ENCODE results near the gene LARP6. TPM values are rescaled to one million over a fixed set of nuclear protein-coding genes. Genes with fewer than 3 reads are reported as not detected.
A peak's percentile ranks its signal among the peaks of the same experiment; 100 is the strongest.

Gene LARP6
- 100 to 1,000 TPM in 1 of 5 donors, 10 to 100 TPM in 3, 1 to 10 TPM in 1; 9.8 to 127 (median 13.2) TPM for total RNA-seq
- polyA plus RNA-seq: 10 to 100 TPM; 12.7 to 34.6 (median 27.2) TPM
- long read RNA-seq, donor 1, full-length matches to known transcripts: 1 of 1 reads
- long read RNA-seq, donor 1, partial matches to known transcripts: 0 of 1 reads
- long read RNA-seq, donor 1, other reads (novel, unspliced or antisense): 0 of 1 reads
- long read RNA-seq, donor 2, full-length matches to known transcripts: 5 of 5 reads
- long read RNA-seq, donor 2, partial matches to known transcripts: 0 of 5 reads
- long read RNA-seq, donor 2, other reads (novel, unspliced or antisense): 0 of 5 reads
- long read RNA-seq, donor 3, full-length matches to known transcripts: 2 of 2 reads
- long read RNA-seq, donor 3, partial matches to known transcripts: 0 of 2 reads
- long read RNA-seq, donor 3, other reads (novel, unspliced or antisense): 0 of 2 reads
- long read RNA-seq, donor 4, partial matches to known transcripts: 0 of 1 reads
- long read RNA-seq, donor 4, other reads (novel, unspliced or antisense): 0 of 1 reads
- long read RNA-seq, donor 5, full-length matches to known transcripts: 8 of 8 reads
- long read RNA-seq, donor 5, partial matches to known transcripts: 0 of 8 reads
- long read RNA-seq, donor 5, other reads (novel, unspliced or antisense): 0 of 8 reads
- long read RNA-seq, donor 6, full-length matches to known transcripts: 4 of 4 reads
- long read RNA-seq, donor 6, partial matches to known transcripts: 0 of 4 reads
- long read RNA-seq, donor 6, other reads (novel, unspliced or antisense): 0 of 4 reads
- long read RNA-seq, donor 7, full-length matches to known transcripts: 8 of 8 reads
- long read RNA-seq, donor 7, partial matches to known transcripts: 0 of 8 reads
- long read RNA-seq, donor 7, other reads (novel, unspliced or antisense): 0 of 8 reads
- long read RNA-seq, donor 8, full-length matches to known transcripts: 4 of 4 reads
- long read RNA-seq, donor 8, partial matches to known transcripts: 0 of 4 reads
- long read RNA-seq, donor 8, other reads (novel, unspliced or antisense): 0 of 4 reads
- long read RNA-seq, donor 9: 0 reads
- long read RNA-seq, donor 10: 0 reads

DNA sequence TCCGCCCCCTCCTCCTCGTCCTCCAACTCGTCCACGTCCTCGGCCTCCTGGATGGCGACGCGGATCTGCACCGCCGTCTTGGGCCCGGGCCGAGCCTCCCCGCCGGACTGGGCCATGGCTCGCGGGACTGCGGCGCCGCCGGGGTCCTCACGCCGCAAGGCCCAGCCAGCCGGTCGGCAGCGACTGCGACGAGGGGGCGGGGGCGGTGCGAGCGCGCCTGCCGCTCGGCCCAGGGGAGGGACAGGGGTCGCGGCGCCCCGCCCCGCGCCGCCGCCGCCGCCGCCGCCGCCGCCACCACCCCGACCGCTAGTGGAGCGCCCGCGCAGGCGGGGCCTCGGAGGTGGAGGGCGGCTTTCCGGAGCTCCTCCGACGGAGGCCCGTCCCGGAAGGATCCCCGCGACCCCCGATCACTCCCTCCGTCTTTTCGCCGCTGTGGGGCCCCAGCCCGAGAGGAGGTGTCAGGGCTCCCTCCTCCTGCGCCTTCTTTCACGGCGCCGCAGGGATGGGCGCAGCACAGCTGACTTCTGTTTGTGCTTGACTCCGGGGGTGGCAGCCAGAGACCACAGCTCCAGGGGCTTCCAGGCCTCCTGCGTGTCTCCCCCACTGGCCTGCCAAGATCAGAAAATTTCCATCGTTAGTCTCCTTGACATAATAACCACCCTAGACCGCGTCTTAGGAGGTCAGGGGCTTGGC lies at the start of gene LARP6:
Gene LARP6, minus strand, starts transcription at position 185 of the 693 bp plus-strand sequence. Its CDS starts 69 bp downstream, at position 116.
- peaks cover 0 to 10% (median 0%) of the 10 kb centered on the region in 4 donors for H3K36me3 ChIP-seq
- intact Hi-C loops (cut with DNase I; ENCODE audit: low total_unique reads): no loop called here
- TF ChIP-seq EP300 (IDR thresholded peaks at IDR 0.05) (no peak), POLR2A (IDR thresholded peaks at IDR 0.05) (peak in 1 of 4 donors; percentile 8), POLR2AphosphoS5 (IDR thresholded peaks at IDR 0.05) (peak in 2 of 3 donors; percentile 31 to 56)
- TF ChIP-seq, protein P1, sequence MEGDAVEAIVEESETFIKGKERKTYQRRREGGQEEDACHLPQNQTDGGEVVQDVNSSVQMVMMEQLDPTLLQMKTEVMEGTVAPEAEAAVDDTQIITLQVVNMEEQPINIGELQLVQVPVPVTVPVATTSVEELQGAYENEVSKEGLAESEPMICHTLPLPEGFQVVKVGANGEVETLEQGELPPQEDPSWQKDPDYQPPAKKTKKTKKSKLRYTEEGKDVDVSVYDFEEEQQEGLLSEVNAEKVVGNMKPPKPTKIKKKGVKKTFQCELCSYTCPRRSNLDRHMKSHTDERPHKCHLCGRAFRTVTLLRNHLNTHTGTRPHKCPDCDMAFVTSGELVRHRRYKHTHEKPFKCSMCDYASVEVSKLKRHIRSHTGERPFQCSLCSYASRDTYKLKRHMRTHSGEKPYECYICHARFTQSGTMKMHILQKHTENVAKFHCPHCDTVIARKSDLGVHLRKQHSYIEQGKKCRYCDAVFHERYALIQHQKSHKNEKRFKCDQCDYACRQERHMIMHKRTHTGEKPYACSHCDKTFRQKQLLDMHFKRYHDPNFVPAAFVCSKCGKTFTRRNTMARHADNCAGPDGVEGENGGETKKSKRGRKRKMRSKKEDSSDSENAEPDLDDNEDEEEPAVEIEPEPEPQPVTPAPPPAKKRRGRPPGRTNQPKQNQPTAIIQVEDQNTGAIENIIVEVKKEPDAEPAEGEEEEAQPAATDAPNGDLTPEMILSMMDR (IDR thresholded peaks at IDR 0.05): no peak
- no peaks in the 10 kb centered on the region for H3K9me3 ChIP-seq
- WGBS, 5 donors: 1 to 3% (median 2%) methylated on average over 6 to 78 of the region's 78 CpGs
- peak within 1 kb of the TSS; percentile 72 to 87 (median 80) for H3K4me3 ChIP-seq
- H3K4me1 ChIP-seq: peaks cover 18 to 56% (median 46%) of the 10 kb centered on the region in 4 donors
- peak; percentile 67 to 86 for DNase-seq
- H3K27ac ChIP-seq: peak within 1 kb of the TSS; percentile 86 to 94 (median 90)
- peaks cover 0 to 21% (median 6%) of the 10 kb centered on the region in 3 donors for H3K27me3 ChIP-seq

DNA sequence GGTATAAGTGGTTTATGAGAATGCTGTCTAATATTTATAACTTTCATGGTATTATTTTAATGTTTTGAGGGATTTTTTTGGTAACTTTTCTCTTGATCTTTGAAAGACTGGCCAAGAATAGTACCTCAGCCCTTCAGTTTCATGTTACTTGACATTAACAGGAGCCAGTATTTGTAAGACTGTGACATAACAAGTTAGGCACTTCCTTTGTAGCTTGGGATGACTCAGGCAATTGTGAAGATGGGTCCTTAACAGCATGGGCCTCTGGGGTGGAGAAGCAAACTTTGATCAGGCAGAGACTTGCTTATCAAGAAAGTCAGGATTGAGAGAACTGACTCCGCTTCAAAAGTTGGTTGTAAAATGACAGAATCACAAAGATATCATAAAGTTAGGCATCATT lies 48.1 kb upstream of the LARP6 start:
- intact Hi-C loops (cut with DNase I; ENCODE audit: low total_unique reads): no loop called here
- TF ChIP-seq, protein P1 (IDR thresholded peaks at IDR 0.05): no peak
- TF ChIP-seq POLR2AphosphoS5 (IDR thresholded peaks at IDR 0.05): no peak
- no peak for TF ChIP-seq EP300 (IDR thresholded peaks at IDR 0.05)
- no peak for TF ChIP-seq POLR2A (IDR thresholded peaks at IDR 0.05)
- Histone ChIP-seq H3K4me3 (no peak overlapping the region), H3K9me3 (peaks cover 0 to 4% (median 2%) of the 10 kb centered on the region in 4 donors), H3K36me3 (peaks cover 6 to 46% (median 25%) of the 10 kb centered on the region in 4 donors), H3K4me1 (no peaks in the 10 kb centered on the region), H3K27ac (no peak overlapping the region), H3K27me3 (no peaks in the 10 kb centered on the region)
- WGBS, 5 donors: 73 to 100% (median 92%) methylated on average over 1 of the region's 1 CpG
- no peak for DNase-seq

DNA sequence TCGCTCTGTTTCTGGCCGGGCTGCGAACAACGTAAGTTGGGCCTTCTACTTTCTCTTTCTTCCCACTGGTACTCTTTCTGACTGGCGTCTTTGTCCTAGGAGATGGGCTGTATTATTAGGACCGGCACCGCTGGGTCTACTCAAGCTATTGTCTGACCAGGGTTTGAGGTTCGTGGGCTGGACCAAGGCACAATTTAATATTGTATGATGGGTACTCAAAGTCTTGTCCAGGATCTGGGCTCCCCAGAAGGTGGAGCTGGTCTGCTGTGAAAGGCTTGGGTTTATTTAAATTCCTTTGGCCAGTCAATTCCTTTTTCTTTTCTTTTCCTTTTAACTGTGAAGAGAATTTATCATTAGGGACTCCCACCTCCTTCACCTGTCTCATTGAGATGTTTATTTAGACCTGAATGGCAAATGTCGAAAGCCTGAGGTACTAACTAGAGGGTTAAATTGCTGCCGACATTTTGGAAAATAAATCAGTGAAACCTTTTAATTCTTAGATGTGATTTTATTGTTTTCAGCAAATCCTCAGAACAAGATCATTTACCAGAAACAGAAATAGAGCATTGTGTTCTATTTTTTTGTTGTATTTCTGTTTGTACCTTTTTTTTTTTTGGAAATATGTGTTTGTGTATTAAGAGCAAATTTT lies 39.1 kb upstream of the LARP6 start:
- WGBS, 5 donors: 3 to 7% (median 5%) methylated on average over 10 of the region's 10 CpGs

More for the DNA sequence above, 39.1 kb upstream of the LARP6 start:
- peak overlapping the region; percentile 63 to 87 (median 83) for H3K27ac ChIP-seq
- H3K4me1 ChIP-seq: peaks cover 7 to 27% (median 25%) of the 10 kb centered on the region in 4 donors
- H3K36me3 ChIP-seq: peaks cover 0 to 12% (median 3%) of the 10 kb centered on the region in 4 donors
- peak overlapping the region; percentile 75 to 88 (median 79) for H3K4me3 ChIP-seq
- DNase-seq: peak in 1 of 2 donors; percentile 77
- no peaks in the 10 kb centered on the region for H3K9me3 ChIP-seq
- H3K27me3 ChIP-seq: no peaks in the 10 kb centered on the region
- no peak for TF ChIP-seq POLR2AphosphoS5 (IDR thresholded peaks at IDR 0.05)
- TF ChIP-seq, protein P1 (IDR thresholded peaks at IDR 0.05): peak in 4 of 7 experiments; percentile 17 to 36 (median 28)
- no peak for TF ChIP-seq EP300 (IDR thresholded peaks at IDR 0.05)
- TF ChIP-seq POLR2A (IDR thresholded peaks at IDR 0.05): no peak
- intact Hi-C loops (cut with DNase I; ENCODE audit: low total_unique reads): no loop called here

All from stomach (tissue), 19 donors.